SU-DHL-6 (cell line): ENCODE data around the gene SMARCAL1.

Source experiments
- EZH2phosphoT487 ChIP-seq: fragments of 200-600 bp; sonication (generic), shearing (Covaris generic); conservative IDR thresholded peaks from 2 replicates; pipeline ENCODE4 v1.6.1; 2018; ENCODE audit warnings: mild to moderate bottlenecking, antibody characterized with exemption, low read length, moderate library complexity, mixed read lengths
- TF ChIP-seq, protein P1 (sequence below): fragments of 200-600 bp; sonication (generic); IDR thresholded peaks from one replicate; pipeline ENCODE4 v1.5.1; 2017; ENCODE audit warnings: antibody characterized with exemption, mild to moderate bottlenecking, low read length, moderate library complexity; ENCODE audit not compliant: insufficient read depth, poor library complexity, severe bottlenecking

- TF ChIP-seq, protein P1, sequence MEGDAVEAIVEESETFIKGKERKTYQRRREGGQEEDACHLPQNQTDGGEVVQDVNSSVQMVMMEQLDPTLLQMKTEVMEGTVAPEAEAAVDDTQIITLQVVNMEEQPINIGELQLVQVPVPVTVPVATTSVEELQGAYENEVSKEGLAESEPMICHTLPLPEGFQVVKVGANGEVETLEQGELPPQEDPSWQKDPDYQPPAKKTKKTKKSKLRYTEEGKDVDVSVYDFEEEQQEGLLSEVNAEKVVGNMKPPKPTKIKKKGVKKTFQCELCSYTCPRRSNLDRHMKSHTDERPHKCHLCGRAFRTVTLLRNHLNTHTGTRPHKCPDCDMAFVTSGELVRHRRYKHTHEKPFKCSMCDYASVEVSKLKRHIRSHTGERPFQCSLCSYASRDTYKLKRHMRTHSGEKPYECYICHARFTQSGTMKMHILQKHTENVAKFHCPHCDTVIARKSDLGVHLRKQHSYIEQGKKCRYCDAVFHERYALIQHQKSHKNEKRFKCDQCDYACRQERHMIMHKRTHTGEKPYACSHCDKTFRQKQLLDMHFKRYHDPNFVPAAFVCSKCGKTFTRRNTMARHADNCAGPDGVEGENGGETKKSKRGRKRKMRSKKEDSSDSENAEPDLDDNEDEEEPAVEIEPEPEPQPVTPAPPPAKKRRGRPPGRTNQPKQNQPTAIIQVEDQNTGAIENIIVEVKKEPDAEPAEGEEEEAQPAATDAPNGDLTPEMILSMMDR: no peak
- TF ChIP-seq EZH2phosphoT487: no peak
Observed at GRCh38 chr2:216428618-216429350, 16.5 kb downstream of the SMARCAL1 start.
